HG02623 (cell line): Measurements from ENCODE around the gene ZBTB33.

Source experiments
- ATAC-seq: cut with Tn5 transposase; IDR thresholded peaks from one replicate; pipeline ENCODE4 v1.9.1; 2021; ENCODE audit warnings: moderate library complexity; ENCODE audit not compliant: unreplicated experiment

ZBTB33 gene, protein sequence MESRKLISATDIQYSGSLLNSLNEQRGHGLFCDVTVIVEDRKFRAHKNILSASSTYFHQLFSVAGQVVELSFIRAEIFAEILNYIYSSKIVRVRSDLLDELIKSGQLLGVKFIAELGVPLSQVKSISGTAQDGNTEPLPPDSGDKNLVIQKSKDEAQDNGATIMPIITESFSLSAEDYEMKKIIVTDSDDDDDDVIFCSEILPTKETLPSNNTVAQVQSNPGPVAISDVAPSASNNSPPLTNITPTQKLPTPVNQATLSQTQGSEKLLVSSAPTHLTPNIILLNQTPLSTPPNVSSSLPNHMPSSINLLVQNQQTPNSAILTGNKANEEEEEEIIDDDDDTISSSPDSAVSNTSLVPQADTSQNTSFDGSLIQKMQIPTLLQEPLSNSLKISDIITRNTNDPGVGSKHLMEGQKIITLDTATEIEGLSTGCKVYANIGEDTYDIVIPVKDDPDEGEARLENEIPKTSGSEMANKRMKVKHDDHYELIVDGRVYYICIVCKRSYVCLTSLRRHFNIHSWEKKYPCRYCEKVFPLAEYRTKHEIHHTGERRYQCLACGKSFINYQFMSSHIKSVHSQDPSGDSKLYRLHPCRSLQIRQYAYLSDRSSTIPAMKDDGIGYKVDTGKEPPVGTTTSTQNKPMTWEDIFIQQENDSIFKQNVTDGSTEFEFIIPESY

GRCh38 chrX:120250522-120251271 lies at the start of gene ZBTB33:
Gene ZBTB33, plus strand, starts transcription at chrX:120250812. Its CDS starts 2,604 bp downstream, at chrX:120253416.
- peak; percentile 98 for ATAC-seq

DNA sequence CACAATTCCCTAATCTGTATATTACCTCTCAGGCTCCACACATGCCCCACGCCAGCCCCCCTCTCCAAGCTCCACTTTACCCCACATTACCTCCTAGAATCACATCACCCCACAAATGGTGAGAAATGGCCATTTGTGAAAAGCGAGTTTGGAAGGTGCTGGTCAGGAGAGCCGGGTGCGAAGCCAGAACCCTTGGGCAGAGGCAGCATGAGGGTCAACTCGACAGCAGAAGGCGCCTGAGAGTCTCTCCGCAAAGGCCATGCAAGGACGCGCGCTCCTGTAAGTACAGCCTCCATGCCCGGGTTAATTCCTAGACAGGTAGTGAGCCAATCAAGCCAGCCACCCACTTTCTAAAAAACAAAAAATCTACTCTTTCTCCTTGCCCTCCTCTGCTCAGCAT lies 49.8 kb upstream of the ZBTB33 start:
- ATAC-seq = no peak

DNA sequence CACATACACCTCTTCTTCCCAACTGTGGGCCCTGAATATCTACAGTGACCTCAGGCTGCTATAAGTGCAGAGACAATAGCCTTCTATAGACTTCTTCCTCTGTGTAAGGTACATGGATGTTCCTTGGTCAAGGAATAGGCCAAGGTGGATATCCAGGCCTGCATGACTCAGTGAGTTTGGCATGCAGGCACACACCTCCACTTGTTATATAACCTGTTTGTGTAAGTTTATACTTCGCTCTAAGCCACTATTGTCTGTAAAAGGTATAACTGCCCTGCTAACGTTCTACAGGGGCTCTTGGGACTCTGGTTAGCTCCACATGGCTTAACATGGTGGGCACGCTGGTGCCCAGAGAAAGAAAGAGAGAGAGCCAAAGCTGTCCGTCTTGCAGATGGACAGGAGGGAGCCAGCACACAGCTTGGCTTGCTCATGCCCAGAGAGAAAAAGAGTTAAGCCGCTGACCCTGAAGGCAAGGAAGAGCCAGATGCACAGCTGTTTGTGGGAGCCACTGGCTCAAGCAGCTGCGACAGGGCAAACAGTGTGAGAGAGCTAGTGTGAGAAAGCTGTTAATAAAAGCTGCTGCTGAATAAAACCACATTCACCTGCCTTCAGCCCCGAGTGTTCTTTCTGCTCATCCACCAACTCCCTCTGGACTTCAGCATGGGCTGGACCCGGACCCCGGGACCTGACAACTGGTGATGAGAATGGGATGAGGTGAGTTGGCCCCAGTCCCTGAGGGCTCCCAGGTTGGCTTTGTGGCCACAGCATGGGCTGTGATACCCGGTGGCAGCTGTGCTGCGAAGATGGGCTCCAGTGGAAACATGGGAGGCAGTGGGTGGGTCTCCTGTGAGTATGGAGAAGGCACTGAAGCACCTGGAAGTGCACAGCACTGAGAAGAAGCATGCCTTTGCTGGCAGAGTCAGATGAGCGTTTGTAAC lies 44.5 kb upstream of the ZBTB33 start:
- no peak for ATAC-seq

- ATAC-seq = no peak
Observed at GRCh38 chrX:120207009-120207605, 43.5 kb upstream of the ZBTB33 start.

GRCh38 chrX:120213438-120214265 lies 37.0 kb upstream of the ZBTB33 start:
- ATAC-seq = peak; percentile 74

GRCh38 chrX:120223374-120223773 lies 27.2 kb upstream of the ZBTB33 start:
- ATAC-seq = no peak

GRCh38 chrX:120224388-120224787 lies 26.2 kb upstream of the ZBTB33 start:
- ATAC-seq = no peak

DNA sequence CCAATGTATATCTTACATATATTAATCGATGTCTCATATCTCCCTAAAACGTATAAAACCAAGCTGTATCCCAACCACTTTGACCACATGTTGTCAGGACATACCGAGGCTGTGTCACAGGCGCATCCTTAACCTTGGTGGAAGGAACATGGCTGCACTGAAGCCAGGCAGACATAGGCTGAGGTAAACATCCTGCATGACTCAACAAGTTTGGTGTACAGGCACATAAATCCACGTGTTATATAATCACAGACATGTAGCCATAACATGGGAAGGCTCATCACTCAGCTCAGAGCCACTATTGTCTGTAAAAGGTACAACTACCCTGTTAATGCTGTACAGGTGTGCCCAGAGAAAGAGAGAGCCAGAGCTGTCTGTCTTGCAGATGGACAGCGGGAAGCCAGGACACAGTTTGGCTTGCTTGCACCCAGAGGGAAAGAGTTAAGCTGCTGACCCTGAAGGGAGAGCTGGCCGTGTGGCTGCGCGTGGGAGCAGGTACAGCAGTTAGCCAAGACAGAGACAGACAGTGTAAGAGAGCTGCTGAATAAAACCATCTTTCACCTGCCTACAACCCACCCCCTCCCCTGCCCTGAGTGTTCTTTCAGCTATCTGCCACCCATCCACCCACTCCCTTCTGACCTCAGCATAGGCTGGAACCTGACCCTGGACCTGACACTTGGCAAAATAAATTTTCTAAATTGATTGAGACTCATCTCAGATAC lies 22.3 kb upstream of the ZBTB33 start:
- ATAC-seq = no peak

DNA sequence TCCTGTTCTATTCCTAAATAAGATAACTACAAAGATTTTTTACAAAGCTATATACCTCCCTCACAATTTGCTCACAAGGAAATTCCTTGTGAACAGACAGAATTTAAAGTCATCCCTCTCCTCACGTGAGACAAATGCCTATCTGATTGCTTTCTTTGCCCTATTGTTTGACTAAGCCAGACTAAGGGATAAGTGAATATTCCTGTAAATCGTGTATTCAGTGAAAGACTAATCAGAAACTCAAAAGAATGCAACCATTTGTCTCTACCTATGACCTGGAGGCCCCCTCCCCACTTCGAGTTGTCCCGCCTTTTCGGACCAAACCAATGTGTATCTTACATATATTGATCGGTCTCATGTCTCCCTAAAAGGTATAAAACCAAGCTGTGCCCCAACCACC lies 15.3 kb upstream of the ZBTB33 start:
- no peak for ATAC-seq

DNA sequence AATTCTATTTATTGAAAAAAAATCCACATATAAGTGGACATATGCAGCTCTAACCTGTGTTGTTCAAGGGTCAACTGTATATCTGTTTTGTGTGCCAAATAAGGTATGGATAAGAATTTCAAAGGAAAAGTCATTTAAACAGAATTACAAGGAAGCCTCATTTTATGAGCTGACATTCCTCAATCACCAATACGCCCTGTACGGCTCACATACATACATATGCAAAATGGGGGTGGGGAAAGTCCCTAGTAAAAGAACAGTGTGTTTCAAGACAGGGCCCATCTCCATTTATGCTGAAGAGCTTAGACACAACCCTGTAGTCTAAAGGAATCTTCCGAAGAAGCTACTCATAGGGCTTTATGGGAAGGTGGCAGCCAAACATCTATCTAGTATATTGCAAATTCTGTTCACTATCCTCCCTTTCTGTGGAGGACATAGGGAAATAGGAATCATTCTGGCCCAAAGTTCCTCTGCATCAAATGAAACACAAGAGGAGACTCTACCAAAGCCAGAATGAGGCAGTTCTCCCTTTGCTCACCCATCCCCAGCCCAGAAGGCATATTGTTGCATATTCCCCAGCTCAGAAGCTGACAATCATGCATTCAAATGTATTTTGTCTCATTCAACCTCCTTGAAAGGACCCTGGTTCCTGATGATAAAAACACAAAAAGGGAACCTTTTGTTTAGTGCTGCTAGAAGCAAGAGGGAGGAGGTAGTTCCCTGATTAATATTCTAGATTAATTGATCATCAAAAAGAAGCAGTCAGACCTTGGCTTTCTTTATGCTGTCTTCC lies 13.7 kb upstream of the ZBTB33 start:
- no peak for ATAC-seq

- no peak for ATAC-seq
Observed at GRCh38 chrX:120238933-120239332, 11.7 kb upstream of the ZBTB33 start.

GRCh38 chrX:120242813-120243212 lies 7.8 kb upstream of the ZBTB33 start:
- ATAC-seq = no peak

- peak; percentile 7 for ATAC-seq
Observed at GRCh38 chrX:120244395-120244734, 6.2 kb upstream of the ZBTB33 start.

- ATAC-seq = peak; percentile 74
Observed at GRCh38 chrX:120244735-120245498, 5.7 kb upstream of the ZBTB33 start.

DNA sequence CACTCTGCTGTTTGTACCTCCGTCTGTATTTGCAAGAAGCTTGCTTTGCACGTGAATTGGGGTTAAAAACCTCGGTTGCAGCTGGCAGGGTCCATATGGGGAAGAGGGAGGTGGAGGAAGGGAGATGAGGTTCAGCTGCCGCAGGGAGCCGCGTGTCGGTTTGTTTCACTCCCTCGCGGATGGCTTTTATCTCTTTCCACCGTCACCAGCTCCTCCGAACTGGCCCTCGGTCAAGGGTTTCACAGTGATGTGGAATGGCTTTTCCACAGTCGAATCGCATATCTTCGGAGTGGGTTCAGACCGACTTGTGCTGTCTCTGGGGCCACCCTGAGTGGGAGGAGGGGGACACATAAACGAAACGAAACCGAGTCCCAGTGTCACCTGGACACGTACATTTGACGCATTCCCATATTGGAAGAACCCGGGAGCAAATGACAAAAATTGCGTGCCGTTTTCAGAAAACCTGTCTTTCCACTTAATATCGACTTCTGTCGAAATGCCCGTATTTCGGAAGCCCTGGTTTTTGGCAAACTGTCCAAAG lies 929 bp downstream of the ZBTB33 start:
- ATAC-seq = no peak

DNA sequence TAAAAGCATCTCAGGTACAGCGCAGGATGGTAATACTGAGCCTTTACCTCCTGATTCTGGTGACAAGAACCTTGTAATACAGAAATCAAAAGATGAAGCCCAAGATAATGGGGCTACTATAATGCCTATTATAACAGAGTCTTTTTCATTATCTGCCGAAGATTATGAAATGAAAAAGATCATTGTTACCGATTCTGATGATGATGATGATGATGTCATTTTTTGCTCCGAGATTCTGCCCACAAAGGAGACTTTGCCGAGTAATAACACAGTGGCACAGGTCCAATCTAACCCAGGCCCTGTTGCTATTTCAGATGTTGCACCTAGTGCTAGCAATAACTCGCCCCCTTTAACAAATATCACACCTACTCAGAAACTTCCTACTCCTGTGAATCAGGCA lies 3.2 kb downstream of the ZBTB33 start:
- no peak for ATAC-seq

DNA sequence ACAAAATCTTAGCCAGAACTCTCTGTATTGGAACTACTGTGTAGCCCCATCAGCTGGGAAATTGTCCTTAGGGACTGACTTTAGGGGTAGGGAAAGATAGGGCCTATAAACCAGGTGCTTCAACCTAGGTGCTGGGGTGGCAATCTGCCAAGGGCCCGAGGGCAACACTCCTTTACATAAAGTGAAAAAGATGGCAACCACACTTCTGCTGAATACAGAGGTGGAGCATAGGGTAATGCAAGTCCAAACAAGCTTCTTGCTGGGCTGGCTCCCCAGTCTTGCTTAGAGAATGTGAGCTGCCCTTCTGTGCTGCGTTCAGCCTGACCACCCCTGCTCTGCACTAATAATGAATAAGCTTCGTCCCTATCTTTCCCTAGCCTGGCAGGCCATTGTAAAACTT lies 9.8 kb downstream of the ZBTB33 start:
- no peak for ATAC-seq
